ENCODE measurements around the gene CNN2.

DNA sequence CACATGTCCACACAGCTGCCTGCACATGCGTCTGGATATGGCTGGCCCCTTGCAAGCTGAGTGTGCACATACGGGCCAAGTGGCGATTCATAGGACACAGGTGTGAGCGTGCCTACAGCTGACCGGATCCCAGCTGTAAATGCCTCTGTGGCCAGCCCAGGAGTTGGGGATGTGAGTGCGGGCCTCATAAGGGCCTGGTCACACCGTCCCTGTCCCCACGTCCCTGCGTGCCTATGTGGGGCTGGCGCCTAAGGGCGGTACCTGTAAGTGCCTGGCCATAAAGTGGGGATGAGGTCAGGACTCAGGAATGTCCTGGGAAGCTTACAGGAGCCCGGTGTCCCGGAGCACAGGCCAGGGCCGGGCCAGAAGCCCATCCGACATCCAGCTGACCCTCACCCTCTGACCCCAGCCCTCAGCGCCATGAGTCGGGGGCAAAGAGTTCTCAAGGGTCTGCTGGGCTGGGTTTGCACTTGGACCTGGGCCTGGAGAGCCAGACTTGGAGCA is 39.2 kb downstream of the CNN2 start:
- TF ChIP-seq, protein P1, sequence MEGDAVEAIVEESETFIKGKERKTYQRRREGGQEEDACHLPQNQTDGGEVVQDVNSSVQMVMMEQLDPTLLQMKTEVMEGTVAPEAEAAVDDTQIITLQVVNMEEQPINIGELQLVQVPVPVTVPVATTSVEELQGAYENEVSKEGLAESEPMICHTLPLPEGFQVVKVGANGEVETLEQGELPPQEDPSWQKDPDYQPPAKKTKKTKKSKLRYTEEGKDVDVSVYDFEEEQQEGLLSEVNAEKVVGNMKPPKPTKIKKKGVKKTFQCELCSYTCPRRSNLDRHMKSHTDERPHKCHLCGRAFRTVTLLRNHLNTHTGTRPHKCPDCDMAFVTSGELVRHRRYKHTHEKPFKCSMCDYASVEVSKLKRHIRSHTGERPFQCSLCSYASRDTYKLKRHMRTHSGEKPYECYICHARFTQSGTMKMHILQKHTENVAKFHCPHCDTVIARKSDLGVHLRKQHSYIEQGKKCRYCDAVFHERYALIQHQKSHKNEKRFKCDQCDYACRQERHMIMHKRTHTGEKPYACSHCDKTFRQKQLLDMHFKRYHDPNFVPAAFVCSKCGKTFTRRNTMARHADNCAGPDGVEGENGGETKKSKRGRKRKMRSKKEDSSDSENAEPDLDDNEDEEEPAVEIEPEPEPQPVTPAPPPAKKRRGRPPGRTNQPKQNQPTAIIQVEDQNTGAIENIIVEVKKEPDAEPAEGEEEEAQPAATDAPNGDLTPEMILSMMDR (conservative IDR thresholded peaks at IDR 0.05; ENCODE audit: low read depth, low read length) = no peak
- no peak for TF ChIP-seq RAD21 (IDR thresholded peaks at IDR 0.05; ENCODE audit: low read length)
